Kasumi-1 (cell line): Measurements from ENCODE around the gene RAD1.

Experiments
- DNase-seq, 2 experiments: peaks; one replicate each; lab custom pipeline; 2025; lab: John Stamatoyannopoulos, UW

RAD1 gene

DNA sequence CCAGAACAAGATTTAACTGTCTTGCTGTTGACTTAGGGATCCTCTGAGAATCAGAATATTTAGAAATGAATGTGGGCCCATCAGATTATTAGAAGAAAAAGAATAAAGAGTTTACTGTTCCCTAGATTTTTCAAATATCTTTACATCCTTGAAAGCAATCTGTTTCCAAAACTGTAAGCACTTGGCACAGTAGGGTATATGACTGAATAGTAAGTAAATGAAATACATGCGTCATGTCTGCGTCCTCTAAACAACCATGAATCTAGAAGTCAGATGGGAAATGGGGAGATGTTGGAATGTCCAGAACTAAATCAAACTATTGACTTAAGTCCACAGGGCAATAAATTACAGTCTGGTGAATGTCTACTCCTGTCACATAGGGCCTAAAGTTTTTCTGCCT, 50.2 kb downstream of the RAD1 start:
- DNase-seq: no peak

DNA sequence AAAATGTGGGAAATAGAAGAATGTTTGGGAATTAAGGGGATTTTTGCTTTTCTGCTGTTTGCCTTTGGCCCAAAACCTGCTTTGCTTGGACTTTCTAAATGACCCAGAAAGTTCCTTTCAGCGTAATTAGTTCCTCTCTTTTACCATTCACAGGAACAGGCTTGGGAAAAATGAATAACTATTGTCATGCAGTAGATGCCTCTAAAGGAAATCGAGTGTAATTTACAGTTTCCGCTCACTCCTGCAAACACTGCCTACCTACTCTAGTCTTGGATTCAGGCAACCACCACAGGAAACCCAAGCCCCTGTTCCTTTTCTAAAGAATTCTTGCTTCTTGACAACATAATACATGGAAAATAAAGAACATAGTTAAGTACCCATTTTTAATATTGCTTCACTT, 51.4 kb downstream of the RAD1 start:
- DNase-seq: no peak

DNA sequence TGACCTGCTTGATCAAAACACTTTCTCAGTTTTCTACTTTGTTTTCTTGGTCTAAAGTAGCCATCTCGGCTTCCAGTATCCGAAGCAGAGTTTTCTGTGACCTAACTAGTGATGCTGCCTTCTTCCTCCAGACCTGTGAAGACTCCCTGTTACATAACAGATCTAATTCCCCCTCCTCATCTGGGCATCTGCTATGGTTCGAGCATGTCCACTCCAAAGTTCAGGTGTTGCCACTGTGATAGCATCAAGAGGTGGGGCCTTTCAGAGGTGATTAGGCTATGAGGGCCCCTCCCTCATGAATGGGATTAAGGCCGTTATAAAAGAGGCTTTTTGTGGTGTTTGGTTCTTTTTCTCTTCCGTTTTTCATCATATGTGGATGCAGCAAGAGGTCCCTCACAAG, 56.1 kb downstream of the RAD1 start:
- no peak for DNase-seq

DNA sequence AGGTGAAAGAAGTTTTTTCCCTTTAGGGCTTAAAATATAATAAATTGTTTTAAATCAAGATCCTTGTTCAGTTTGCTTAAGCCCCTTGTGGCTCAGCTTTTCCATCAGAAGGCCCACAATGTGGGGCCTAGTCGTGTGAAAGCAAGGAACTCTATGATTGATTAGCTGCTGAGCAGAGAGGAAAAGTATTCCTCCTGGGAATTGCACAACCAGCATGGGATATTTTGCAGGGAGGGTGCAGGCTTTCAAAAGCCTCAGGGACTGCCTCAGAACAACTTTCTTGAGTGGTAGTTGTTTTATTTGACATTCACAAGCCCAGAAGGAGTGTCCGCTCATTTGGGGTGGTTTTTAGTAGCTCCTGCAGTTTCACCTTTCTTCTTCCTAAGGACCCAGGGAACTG, 56.5 kb downstream of the RAD1 start:
- DNase-seq: no peak

DNA sequence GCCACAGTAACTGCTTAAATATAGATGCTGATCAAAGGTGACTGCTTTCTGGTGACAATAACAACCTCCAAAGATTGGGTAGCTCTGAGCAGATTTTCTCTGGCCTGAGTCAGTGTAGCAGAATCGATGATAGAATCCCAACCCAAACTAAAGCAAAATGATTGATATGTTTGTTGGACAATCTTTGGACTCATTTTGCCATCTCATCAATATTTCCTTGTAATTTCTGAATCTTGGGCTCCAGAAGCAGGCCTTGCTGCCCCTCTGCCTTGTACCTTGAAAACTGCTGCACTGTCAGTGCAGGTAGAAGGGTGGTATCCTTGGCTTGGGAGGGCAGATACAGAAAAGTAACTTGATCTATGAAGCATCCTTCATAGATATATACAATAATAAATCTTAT, 57.4 kb downstream of the RAD1 start:
- no peak for DNase-seq

DNA sequence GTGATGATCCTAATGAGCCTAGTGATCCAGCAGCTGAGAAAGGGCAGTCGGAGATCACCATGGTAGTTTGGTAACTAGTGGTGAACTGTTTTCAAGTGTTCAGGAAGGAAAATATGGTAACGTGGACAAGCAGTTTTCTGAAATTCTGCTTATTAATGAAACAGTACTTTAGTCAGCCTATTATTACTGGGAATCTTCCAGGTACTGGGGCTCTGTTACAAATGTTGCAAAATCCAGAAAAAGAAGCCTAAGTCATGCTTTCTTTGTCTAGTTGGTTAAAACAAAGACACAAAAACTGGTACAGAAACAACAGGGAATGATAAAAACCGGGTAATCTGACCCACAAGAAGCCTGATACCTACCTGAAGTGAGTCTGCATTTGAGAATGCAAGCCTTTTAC, 58.1 kb downstream of the RAD1 start:
- DNase-seq: no peak
